Measurements from ENCODE around the gene POLR3GL. TPM values are rescaled to one million over a fixed set of nuclear protein-coding genes. Genes with fewer than 3 reads are reported as not detected.

POLR3GL gene
- total RNA-seq, 1 donor from 2014 or later: 16.1 TPM

DNA sequence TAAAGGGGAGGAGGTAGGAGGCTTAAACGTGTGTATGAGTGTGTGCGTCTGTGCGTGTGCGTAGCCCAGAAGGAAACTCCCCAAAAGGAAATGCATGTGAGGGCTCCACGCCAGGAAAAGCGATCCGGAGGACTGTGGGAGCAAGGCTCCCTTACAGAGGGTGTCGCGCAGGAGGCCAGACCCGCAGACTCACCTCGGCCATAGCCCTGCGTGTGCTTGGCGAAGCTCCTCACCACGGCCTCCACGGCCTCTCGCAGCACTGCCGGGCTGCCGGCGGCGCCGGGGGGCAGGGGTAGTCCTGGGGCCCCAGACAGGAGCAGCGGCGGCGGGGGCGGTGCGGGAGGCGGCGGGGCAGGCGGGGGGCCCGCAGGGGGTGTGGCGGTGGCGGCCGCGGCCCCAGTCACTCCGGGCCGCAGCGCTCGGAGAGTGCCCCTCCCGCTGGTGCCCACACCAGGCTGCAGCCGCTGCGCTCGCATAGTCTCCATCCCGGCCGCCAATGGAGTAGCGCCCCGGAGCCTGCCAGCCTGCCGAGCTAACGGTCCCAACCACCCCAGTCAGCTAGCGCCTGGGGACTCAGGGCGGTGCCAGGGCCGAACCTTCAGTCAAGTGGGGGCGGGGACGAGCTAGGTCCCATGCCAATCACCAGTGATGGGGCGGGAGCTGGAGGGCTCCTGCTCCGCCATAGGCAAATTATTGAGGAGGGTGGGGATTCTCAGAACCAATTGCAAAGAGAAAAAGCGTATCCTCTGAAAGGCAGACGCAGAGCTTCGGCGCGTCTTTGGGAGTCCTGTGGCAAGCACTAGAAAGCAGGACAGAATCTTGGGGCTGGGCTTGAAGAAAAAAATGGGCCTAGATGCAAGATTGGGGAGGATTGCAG lies 6.8 kb upstream of the POLR3GL start, which contains the start of gene LIX1L:
TSS of gene LIX1L (minus strand) at position 575 of the 877 bp plus-strand sequence. CDS start at position 485, 90 bp downstream.
- peak; percentile 71 for DNase-seq (ENCODE audit: low read depth)
- TF ChIP-seq, protein P1, sequence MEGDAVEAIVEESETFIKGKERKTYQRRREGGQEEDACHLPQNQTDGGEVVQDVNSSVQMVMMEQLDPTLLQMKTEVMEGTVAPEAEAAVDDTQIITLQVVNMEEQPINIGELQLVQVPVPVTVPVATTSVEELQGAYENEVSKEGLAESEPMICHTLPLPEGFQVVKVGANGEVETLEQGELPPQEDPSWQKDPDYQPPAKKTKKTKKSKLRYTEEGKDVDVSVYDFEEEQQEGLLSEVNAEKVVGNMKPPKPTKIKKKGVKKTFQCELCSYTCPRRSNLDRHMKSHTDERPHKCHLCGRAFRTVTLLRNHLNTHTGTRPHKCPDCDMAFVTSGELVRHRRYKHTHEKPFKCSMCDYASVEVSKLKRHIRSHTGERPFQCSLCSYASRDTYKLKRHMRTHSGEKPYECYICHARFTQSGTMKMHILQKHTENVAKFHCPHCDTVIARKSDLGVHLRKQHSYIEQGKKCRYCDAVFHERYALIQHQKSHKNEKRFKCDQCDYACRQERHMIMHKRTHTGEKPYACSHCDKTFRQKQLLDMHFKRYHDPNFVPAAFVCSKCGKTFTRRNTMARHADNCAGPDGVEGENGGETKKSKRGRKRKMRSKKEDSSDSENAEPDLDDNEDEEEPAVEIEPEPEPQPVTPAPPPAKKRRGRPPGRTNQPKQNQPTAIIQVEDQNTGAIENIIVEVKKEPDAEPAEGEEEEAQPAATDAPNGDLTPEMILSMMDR (conservative IDR thresholded peaks at IDR 0.05; ENCODE audit: low read depth, low read length): no peak
- peak within 1 kb of the TSS; percentile 75 for H3K4me3 ChIP-seq (ENCODE audit: low read depth, low read length)

- DNase-seq (ENCODE audit: low read depth): no peak
- no peak overlapping the region for H3K4me3 ChIP-seq (ENCODE audit: low read depth, low read length)
- TF ChIP-seq, protein P1 (conservative IDR thresholded peaks at IDR 0.05; ENCODE audit: low read depth, low read length): no peak
These were observed 5.8 kb upstream of the POLR3GL start for GRCh38 chr1:145958734-145959133.

DNA sequence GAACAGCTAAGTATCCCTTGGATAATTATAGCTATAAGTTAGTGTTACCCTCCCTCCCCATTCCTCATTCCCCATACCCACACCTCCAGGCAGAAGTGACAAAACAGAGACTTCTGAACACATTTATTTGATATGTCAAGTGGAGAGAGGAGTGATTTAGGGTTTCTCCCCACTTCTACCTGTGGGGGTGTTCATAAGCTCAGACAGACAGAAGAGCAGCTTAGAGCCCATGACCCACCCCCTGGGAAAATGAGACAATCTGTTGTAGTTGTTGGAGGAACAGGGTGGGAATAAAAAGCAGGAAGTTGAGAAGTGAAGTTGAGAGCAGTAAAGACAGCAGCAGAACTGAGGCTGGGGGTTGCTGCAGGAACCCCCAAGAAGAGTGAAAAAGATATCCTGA lies 5.2 kb upstream of the POLR3GL start:
- TF ChIP-seq, protein P1 (conservative IDR thresholded peaks at IDR 0.05; ENCODE audit: low read depth, low read length): no peak
- H3K4me3 ChIP-seq (ENCODE audit: low read depth, low read length): no peak overlapping the region
- DNase-seq (ENCODE audit: low read depth): no peak

DNA sequence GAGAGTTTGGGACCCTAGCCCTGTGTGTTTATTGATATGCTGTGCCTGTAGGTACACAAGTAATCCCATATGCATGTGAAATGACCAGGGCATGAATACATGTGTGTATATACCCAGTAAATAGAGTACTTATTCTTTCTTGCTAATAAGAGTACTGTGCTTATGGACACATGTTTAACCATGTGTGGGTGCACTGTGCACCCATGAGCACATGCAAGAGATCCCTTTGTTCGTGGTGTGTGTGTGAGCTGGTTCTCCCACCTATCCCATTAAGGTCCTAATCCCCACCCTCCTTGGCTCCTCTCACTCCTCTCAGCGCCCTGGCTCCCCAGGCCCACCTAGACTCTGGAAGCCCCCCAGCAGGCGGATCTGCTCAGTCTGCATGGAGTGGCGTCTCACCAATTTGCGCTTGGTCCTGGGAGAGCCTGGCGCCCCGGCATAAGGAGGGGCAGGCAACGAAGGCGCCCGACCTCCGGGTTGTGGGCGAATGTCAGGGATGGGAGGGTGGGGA lies 4.5 kb upstream of the POLR3GL start:
- TF ChIP-seq, protein P1 (conservative IDR thresholded peaks at IDR 0.05; ENCODE audit: low read depth, low read length): no peak

GRCh38 chr1:145960468-145961108 lies 3.9 kb upstream of the POLR3GL start:
- TF ChIP-seq, protein P1 (conservative IDR thresholded peaks at IDR 0.05; ENCODE audit: low read depth, low read length): no peak
- no peak for DNase-seq (ENCODE audit: low read depth)
- H3K4me3 ChIP-seq (ENCODE audit: low read depth, low read length): peak overlapping the region; percentile 78

More for the DNA sequence above, 4.5 kb upstream of the POLR3GL start:
- DNase-seq (ENCODE audit: low read depth): no peak
- peak overlapping the region; percentile 78 for H3K4me3 ChIP-seq (ENCODE audit: low read depth, low read length)

- TF ChIP-seq, protein P1 (conservative IDR thresholded peaks at IDR 0.05; ENCODE audit: low read depth, low read length): no peak
- no peak for DNase-seq (ENCODE audit: low read depth)
- H3K4me3 ChIP-seq (ENCODE audit: low read depth, low read length): peak overlapping the region; percentile 78
These were observed 3.4 kb upstream of the POLR3GL start for GRCh38 chr1:145961109-145961424.

All from epithelial cell of proximal tubule (primary cell).